ENCODE results near the gene CCDC141. TPM values are rescaled to one million over a fixed set of nuclear protein-coding genes. Genes with fewer than 3 reads are reported as not detected.

Gene CCDC141
- polyA plus RNA-seq, 4 donors: 0.24 to 0.39 (median 0.30) TPM

DNA sequence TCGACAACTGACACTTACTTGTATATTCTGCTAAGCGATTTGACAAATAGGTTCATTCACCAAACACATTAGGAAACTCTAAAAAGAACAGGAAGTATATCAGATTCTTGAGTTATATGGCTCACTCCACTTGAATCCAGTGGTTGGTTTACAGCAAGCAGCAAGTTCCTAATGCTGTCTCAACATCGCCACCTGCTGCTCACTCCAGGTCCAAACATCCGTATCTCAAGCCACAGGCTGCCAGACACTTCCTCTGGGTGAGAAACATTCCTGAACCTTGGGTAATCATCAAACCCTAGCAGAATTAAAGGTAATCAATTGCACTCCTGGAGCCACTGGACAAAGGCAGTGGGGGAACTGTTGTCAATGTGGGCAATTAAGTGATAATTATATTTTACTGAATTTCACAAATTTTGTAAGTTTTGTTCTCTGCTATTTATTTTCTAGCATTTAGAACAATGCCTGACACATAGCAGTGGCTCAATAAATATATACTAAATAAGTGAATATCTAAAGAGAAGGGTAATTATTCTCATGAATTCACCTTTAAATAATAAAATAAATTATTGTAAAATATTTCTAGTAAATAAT lies 135.6 kb downstream of the CCDC141 start:
- peak; percentile 23 to 68 (median 46) for DNase-seq (ENCODE audit: low read depth in 4 of 4, low spot score in 2 of 4)

GRCh38 chr2:178913049-178913441 lies 136.9 kb downstream of the CCDC141 start:
- DNase-seq (ENCODE audit: low read depth in 4 of 4, low spot score in 2 of 4): no peak

GRCh38 chr2:178912416-178913048 lies 137.4 kb downstream of the CCDC141 start:
- DNase-seq (ENCODE audit: low read depth in 4 of 4, low spot score in 2 of 4): no peak

GRCh38 chr2:178911039-178911438 lies 138.9 kb downstream of the CCDC141 start:
- no peak for DNase-seq (ENCODE audit: low read depth in 4 of 4, low spot score in 2 of 4)

GRCh38 chr2:178910005-178910404 lies 139.9 kb downstream of the CCDC141 start:
- no peak for DNase-seq (ENCODE audit: low read depth in 4 of 4, low spot score in 2 of 4)

- no peak for DNase-seq (ENCODE audit: low read depth in 4 of 4, low spot score in 2 of 4)
These were observed 140.4 kb downstream of the CCDC141 start for GRCh38 chr2:178909507-178909906.

GRCh38 chr2:178908810-178909209 lies 141.1 kb downstream of the CCDC141 start:
- DNase-seq (ENCODE audit: low read depth in 4 of 4, low spot score in 2 of 4): no peak

GRCh38 chr2:178905261-178905660 lies 144.7 kb downstream of the CCDC141 start:
- DNase-seq (ENCODE audit: low read depth in 4 of 4, low spot score in 2 of 4): no peak

DNA sequence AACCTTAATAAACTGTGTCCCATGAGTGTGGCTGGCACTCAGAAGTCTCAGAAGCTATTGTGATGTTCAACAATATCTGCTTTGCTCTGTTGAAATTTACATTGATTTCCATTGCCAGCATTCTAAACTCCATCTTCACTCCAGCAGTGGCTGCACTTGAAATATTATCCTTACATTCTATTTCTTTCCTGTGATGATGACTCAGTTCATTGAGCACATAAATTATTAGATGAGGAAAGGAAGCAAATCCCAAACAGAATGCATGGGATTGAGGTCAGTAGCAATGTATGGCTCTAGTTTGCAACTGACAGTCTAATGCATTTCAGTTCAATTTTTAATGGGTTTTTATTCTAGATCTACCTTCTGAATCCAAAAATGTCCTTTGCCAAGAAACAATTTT lies 150.3 kb downstream of the CCDC141 start:
- no peak for DNase-seq (ENCODE audit: low read depth in 4 of 4, low spot score in 2 of 4)

GRCh38 chr2:178895872-178896271 lies 154.1 kb downstream of the CCDC141 start:
- DNase-seq (ENCODE audit: low read depth in 4 of 4, low spot score in 2 of 4): no peak

GRCh38 chr2:178895171-178895570 lies 154.8 kb downstream of the CCDC141 start:
- no peak for DNase-seq (ENCODE audit: low read depth in 4 of 4, low spot score in 2 of 4)

DNA sequence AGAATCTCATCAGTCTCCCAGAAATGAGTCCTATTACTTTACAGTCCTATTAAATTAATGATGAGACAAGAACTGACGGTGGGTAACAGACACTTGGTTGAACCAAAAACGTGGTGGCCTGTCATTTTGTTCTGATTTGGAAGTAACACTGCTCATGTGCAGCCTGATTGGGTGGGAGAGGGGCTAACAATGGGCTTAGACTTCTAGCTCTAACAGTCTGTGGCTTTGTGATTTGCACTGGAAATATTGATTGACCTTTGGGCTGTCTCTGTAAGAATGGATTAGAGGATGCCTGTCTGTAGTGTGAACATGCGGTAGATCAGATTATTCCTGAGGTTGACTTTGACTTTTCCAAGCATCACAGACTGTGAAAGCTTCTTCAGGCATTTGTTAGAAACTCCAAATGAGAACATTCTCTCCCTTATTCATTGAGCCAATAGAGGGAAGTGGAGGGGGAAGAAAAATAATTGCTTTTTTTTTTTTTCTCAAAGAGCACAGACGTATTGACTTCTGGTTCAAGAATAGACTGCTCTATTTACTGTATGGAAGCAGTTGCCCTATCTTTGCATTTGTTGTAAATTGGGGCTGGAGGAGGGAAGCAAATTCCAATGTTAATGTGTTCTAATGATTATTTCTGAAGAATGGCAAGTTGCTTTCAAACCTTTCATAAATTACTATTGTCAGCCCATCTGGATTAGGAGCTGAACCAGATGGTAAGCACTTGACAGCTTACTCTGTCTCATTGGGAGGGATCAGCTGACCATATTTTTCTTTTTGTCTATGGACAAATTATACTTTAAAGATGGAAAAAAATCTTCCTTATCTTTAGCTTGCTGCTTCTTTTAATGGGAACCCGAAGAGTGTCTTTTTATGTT lies 156.9 kb downstream of the CCDC141 start:
- DNase-seq (ENCODE audit: low read depth in 4 of 4, low spot score in 2 of 4): no peak

GRCh38 chr2:178891959-178892485 lies 157.9 kb downstream of the CCDC141 start:
- no peak for DNase-seq (ENCODE audit: low read depth in 4 of 4, low spot score in 2 of 4)

DNA sequence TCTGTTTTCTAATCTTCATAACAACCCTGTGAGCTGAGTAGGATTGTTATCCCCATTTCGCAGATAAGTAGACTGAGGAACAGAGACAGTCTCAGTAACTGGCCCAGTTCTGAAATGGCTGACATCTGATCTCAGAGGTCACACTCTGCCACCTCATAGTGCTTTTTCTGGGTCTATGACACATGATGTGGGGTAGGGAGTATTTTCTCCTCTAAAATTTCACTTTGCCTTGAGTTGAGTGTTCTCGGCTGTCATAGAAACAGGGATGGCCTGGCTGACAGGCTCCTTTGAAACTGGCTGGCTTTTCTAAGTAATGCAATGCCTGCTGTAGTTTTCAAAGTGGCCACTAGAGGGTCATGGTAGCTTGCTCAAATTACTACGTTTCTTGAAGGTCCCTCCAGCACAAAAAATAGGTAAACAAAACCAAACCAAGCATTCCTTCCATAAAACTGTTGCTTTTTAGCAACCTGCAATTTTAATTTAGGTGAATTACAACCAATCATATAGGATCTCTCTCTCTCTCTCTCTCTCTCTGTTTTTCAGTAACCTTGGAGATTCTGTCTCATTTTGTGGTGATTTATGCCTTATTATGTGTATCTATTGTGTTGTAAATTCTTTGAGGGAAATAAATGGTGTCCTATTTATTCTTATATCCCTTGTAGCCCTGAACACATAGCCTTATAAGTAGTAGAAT lies 158.5 kb downstream of the CCDC141 start:
- peak; percentile 37 to 73 (median 49) for DNase-seq (ENCODE audit: low read depth in 4 of 4, low spot score in 2 of 4)

GRCh38 chr2:178886006-178886405 lies 163.9 kb downstream of the CCDC141 start:
- no peak for DNase-seq (ENCODE audit: low read depth in 4 of 4, low spot score in 2 of 4)

- no peak for DNase-seq (ENCODE audit: low read depth in 4 of 4, low spot score in 2 of 4)
These were observed 165.5 kb downstream of the CCDC141 start for GRCh38 chr2:178884440-178884839.

DNA sequence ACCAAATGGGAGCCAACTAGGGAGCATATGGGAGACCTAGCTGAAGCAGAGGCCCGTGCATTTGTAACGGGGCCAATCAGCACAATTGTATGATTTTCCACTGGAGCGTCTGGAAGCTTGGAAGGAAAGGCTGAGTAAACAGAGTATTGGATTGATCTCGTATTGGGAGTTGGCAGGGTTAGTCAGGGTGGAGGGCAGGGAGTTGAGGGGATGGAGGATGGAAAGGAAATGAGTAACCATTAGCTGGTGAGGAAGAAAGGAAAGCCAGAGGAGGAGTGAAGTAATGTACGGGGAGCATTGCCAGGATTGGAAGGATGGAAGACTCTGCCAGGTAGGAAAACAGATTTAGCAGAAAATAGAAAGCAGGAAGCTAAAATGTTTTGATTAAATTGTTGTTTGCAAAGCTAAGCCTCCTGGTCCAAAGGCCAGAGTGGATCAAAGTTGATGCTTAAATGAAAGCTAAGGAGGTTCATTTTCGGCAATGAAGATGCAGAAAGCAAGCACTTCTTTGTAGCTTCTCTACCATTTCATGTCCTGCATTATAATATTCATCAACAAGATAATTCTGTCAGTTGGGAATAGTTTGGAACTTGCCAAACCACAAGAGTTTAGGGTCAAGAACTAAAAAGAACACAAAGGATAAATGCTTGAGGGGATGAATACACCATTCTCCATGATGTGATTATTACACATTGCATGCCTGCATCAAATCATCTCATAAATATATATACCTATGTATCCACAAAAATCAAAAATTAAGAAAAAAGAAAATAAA lies 167.1 kb downstream of the CCDC141 start:
- no peak for DNase-seq (ENCODE audit: low read depth in 4 of 4, low spot score in 2 of 4)

DNA sequence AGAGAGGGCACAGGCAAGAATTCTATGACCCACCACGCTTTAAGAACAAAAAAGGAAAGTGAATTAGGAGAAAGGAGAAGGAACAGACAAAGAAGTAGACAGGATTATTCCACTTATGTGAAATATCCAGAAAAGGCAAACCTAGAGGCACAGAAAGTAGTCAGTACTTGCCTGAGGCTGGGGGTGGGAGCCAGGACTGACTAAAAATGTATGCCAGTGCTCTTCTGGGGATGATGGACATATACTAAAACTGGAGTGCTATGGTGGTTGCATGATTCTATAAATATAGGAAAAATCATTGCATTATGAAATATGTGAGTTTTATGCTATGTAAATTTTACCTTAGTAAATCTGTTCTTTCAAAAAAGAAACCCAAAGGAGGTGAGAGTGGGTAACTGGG lies 168.9 kb downstream of the CCDC141 start:
- no peak for DNase-seq (ENCODE audit: low read depth in 4 of 4, low spot score in 2 of 4)

DNA sequence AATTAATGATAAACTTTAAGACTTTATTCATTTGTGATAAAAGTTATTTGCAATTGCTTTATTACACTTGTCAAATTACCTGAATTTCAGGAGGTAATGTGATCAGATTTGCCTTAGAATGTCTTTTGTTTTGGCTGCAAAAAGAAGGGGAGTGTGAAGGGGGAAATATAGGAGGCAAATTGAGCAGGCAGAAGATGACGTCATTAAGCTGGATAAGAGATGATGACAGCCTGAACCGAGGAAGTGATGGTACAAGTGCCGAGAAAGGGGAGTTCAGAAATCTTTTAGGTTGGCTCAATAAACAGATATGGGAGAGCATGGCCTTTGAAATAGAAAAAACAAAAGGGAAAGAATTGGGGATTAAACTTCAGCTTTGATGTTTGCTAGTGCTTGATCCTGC lies 169.7 kb downstream of the CCDC141 start:
- no peak for DNase-seq (ENCODE audit: low read depth in 4 of 4, low spot score in 2 of 4)

DNA sequence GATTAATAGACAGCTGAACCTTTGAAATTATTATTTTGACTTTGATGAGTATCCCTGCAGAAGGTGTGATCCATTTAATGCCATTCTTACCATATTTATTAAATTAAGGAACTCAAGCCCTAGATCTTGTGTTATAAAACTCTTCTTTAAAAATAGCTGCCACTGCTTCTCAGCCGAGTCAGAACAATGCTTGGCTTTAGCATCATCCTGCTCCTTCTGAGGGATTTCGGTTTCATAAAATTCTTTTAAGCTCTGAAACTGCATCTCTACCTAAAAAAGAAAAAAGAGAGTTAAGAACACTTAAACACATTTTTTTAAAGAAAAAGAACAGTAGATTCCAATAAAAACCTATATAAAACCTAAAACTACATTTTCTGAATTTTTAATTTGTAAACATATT lies 172.1 kb downstream of the CCDC141 start:
- DNase-seq (ENCODE audit: low read depth in 4 of 4, low spot score in 2 of 4): no peak
